BLaER1 (cell line): Measurements from ENCODE around the gene CAMKK2.

ENCODE experiments used
- H3K27ac ChIP-seq: shearing (Covaris generic); formaldehyde crosslinking; 2 replicates; pipeline ENCODE4 v1.8.1; 2022
- H3K27me3 ChIP-seq: shearing (Covaris generic); formaldehyde crosslinking; 2 replicates; pipeline ENCODE4 v1.8.1; 2022
- H3K36me3 ChIP-seq: shearing (Covaris generic); formaldehyde crosslinking; 2 replicates; pipeline ENCODE4 v1.8.1; 2022
- H3K4me1 ChIP-seq: shearing (Covaris generic); formaldehyde crosslinking; 2 replicates; pipeline ENCODE4 v1.8.1; 2022
- H3K4me2 ChIP-seq: shearing (Covaris generic); formaldehyde crosslinking; 2 replicates; pipeline ENCODE4 v1.8.1; 2022
- H3K4me3 ChIP-seq: shearing (Covaris generic); formaldehyde crosslinking; 2 replicates; pipeline ENCODE4 v1.8.1; 2022
- H3K9ac ChIP-seq: shearing (Covaris generic); formaldehyde crosslinking; 2 replicates; pipeline ENCODE4 v1.8.1; 2022
- H3K9me3 ChIP-seq: shearing (Covaris generic); formaldehyde crosslinking; 2 replicates; pipeline ENCODE4 v1.8.1; 2022
- H4K20me1 ChIP-seq: shearing (Covaris generic); formaldehyde crosslinking; 2 replicates; pipeline ENCODE4 v1.8.1; 2022
- Cebpa-rat ChIP-seq: shearing (Covaris generic); IDR thresholded peaks from 2 replicates; pipeline ENCODE4 v1.8.1; 2022

CAMKK2 gene

GRCh38 chr12:121188227-121188626 lies 108.3 kb downstream of the CAMKK2 start:
- no peak for TF ChIP-seq Cebpa-rat
- Histone ChIP-seq H3K36me3 (peaks cover 5% of the 10 kb centered on the region; the same call in 1 of the 2 replicates), H3K4me2 (no peak overlapping the region), H4K20me1 (no peaks in the 10 kb centered on the region), H3K9ac (no peak overlapping the region), H3K27ac (no peak overlapping the region), H3K4me3 (no peak overlapping the region), H3K9me3 (no peaks in the 10 kb centered on the region; the same call in 1 of the 2 replicates), H3K27me3 (no peaks in the 10 kb centered on the region), H3K4me1 (peaks cover 14% of the 10 kb centered on the region; the same call in 1 of the 2 replicates)
